ENCODE data around the gene FOXB2.
"Not testable (repeated sequence)": the region's sequence is repeated elsewhere in the genome, so short reads cannot be mapped to it uniquely, and the experiment has no call there.

FOXB2 gene

GRCh38 chr9:77016526-77017504 is 2.6 kb upstream of the FOXB2 start:
- DNase-seq: peak; percentile 6
- ATAC-seq: no peak

- ATAC-seq: no peak
- no peak for DNase-seq
Observed at GRCh38 chr9:77017505-77017894, 2.0 kb upstream of the FOXB2 start.

DNA sequence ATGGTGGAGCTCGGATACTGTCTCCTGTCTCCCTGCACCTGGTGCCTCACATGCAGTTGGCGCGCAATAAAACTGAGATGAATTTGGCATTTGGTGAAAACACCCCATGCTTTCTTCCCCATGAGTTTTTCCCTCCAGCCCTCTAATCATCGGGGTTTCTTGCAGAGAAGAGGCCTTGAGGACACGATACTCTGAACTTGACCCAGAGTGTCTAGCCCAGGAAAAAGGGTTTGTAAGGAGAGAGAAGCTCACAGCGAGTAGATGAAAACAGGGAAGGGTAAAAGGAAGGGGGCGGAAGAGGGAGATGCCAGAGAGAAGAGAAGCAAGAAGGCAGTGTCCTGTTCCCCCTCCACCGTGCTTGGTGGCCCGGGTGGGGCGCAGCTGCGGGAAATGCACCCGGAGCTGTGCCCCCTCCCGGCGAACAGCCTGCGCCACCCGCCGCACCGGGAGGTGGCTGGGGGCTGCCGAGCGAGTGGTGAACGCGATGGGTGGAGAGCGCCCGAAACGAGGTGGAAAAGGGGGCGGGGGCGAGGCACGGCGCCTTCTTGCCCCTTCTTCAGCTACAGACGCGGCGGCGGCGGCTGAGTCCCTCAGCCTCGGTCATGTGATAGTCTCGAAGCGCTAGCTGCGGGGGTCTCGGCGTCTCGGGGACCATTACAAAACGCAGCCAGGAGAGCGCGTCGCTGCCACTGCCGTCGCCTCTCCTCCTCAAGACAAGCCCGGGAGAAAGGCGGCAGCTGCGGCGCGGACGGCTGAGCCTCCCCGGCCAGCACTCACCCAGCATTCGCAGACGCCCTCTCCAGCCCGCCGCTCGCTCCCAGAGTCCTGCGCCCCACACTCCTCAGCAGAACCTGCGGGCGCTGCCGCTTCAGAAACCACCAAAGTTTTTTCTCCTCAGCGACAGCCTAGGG is 1.1 kb upstream of the FOXB2 start:
- no peak for ATAC-seq
- peak; percentile 8 for DNase-seq

GRCh38 chr9:77018969-77019235 is 553 bp upstream of the FOXB2 start:
- no peak for ATAC-seq
- no peak for DNase-seq

GRCh38 chr9:77019926-77020412 is 514 bp downstream of the FOXB2 start:
- ATAC-seq (no peak), DNase-seq (no peak)

- DNase-seq (no peak), ATAC-seq (no peak)
Observed at GRCh38 chr9:77020413-77021290, 1.2 kb downstream of the FOXB2 start.

DNA sequence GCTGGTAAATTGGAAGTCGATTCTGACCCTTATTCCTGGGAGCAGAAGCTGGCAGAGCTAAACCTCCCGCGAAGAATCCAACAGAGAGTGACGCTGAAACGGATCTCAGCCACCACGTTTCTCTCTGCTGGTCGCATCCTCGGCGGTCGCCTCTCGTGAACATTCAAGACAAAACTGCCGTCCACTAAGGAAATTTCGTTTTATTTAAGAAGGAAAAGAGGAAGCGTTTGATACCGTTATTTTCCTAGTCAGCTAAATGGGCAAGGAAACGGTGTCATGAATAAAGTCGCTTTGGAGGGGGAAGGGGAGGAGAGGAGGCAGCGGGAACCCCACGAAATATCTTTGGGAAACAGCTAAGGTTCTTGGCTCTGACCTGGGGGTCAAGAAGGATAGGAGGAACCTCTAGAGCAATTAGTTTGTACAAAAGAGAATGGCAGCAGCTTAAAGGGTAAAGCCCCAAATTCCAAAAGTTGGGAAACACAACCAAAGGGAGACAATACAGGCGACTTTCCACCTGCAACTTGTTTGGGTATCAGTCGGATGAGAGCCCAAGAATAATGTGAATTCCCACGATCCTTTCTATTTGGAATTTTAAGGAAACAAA is 1.9 kb downstream of the FOXB2 start:
- DNase-seq: no peak
- ATAC-seq: no peak

GRCh38 chr9:77021922-77022782 is 2.7 kb downstream of the FOXB2 start:
- DNase-seq: no peak
- ATAC-seq: no peak

GRCh38 chr9:77022783-77023440 is 3.5 kb downstream of the FOXB2 start:
- no peak for ATAC-seq

GRCh38 chr9:77023726-77024125 is 4.3 kb downstream of the FOXB2 start:
- DNase-seq (no peak), ATAC-seq (no peak)

More at GRCh38 chr9:77022783-77023440, 3.5 kb downstream of the FOXB2 start:
- no peak for DNase-seq

GRCh38 chr9:77024776-77025545 is 5.5 kb downstream of the FOXB2 start:
- no peak for ATAC-seq
- DNase-seq: no peak

GRCh38 chr9:77028478-77028877 is 9.0 kb downstream of the FOXB2 start:
- ATAC-seq (no peak), DNase-seq (no peak)

DNA sequence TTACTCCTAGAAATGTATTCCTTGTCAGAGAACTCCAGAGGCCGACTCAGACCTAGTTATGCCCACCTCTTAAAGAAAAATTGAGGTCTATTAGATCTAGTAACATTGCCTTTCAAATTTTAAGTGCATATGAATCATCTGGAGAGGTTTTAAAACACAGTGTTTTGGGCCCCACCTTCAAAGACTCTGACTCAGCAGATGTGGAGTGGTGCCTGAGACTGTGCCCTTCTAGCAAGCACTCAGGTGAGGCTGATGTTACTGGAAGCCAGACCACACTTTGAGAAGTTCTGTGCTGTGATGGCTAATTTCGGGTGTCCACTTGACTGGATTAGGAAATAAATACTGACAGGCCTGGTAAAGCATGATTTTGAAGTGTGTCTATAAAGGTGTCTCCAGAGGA is 10.6 kb downstream of the FOXB2 start:
- no peak for ATAC-seq
- DNase-seq: no peak

DNA sequence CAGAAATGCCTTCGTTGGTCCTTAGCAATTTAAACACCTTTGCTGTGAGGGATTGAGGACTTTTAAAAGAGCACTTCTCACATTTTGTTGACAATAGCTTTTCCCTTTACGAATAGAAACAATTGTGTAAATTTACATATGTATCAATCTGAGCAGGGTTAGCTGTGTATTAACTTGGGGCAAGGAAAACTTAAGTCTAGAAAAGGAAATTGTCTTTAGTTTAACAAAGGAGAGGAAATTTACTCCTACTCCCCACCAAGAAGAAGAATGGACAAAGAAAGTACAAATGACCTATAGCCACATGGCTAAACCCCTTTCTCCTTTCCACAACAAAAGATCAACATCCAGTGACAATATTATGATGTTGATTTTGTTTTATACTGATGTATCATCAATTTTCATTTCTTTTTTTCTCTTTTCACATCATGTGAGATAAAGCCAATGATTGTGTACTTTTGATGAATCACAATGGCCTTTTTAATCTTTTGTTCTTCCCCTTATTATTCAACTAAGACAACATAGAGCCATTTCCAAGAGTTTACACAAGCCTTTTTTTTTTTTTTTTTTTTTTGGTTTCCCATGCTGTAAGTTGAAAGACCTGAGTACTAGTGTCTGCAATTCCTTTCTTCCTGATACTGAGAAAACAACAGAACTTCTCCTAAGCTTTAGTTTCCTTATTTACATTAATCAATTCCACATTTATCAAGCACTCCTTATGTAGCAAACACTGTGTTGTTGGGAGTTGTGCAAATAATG is 19.0 kb downstream of the FOXB2 start:
- DNase-seq (no peak), ATAC-seq (no peak)

DNA sequence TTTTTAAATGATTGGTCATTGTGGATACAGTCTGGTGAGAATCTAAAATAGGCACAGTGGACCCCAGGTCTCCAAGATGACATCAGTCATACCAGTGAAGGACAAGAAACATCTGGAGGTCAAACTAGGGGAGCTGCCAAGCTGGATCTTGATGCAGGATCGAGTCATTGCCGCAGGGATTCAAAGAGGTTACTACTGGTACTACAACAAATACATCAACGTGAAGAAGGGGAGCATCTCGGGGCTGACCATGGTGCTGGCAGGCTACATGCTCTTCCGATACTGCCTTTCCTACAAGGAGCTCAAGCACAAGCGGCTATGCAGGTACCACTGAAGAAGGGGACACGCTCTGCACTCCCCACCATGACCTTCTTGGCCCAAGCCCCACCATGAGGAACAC is 20.9 kb downstream of the FOXB2 start:
- ATAC-seq (no peak), DNase-seq (no peak)

DNA sequence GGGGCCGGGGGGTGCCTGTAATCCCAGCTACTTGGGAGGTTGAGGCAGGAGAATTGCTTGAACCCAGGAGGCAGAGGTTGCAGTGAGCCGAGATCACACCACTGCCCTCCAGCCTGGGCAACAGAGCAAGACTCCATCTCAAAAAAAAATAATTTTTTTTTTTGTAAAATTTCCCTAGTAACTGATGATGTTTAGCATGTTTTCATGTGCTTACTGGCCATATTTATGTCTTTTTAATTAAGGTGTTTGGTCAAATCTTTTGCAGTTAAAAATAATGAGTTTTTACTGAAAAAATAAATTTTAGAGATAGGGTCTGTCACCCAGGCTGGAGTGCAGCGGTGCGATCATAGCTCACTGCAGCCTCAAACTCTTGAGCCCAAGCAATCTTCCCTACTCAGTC is 24.3 kb downstream of the FOXB2 start:
- not testable (repeated sequence) for ATAC-seq

DNA sequence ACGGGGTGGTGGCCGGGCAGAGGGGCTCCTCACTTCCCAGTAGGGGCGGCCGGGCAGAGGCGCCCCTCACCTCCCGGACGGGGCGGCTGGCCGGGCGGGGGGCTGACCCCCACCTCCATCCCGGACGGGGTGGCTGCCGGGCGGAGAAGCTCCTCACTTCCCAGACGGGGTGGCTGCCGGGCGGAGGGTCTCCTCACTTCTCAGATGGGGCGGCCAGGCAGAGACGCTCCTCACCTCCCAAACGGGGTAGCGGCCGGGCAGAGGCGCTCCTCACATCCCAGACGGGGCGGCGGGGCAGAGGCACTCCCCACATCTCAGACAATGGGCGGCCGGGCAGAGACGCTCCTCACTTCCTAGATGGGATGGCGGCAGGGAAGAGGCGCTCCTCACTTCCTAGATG is 41.2 kb downstream of the FOXB2 start:
- DNase-seq, ATAC-seq: not testable (repeated sequence)

More for the DNA sequence above, 24.3 kb downstream of the FOXB2 start:
- not testable (repeated sequence) for DNase-seq

DNA sequence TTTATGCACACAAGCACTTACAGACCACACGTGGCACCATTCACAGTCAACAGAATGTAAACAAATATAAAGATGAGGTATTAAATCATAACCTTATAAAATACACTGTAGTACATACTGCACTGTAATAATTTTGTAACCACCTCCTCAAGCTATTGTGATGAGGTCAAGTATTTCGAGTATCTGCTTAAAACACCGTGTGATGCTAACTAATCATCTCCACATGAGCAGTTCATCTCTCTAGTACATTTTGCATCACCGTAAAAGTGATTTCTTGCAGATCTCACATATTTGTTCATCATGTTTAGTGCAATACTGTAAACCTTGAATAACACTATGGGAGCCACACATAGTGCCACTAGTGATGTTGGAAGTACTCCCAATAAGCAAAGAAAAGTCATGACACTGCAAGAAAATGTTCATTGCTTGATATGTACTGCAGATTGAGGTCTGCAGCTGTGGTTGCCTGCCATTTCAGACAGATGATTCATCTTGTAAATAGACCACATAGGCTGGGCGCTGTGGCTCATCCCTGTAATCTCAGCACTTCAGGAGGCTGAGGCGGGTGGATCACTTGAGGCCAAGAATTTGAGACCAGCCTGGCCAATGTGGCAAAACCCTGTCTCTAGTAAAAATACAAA is 44.3 kb downstream of the FOXB2 start:
- ATAC-seq (no peak), DNase-seq (no peak)
